ENCODE results near the gene MAMLD1.

GRCh38 chrX:150513544-150513943 lies 150.4 kb downstream of the MAMLD1 start:
- no peak for TF ChIP-seq EZH2 (IDR thresholded peaks at IDR 0.05; ENCODE audit: insufficient read depth, poor library complexity, severe bottlenecking)
- TF ChIP-seq EZH2phosphoT487 (IDR thresholded peaks at IDR 0.05; ENCODE audit: insufficient read depth, low read depth): no peak
